Prostate gland (tissue), 2 donors: Measurements from ENCODE around the gene MOBP. TPM values are rescaled to one million over a fixed set of nuclear protein-coding genes. Genes with fewer than 3 reads are reported as not detected.

ENCODE experiments used
- DNase-seq: peaks from one replicate; pipeline ENCODE4 v3.0.0-alpha.2; 2019; ENCODE audit warnings: low spot score
- H3K27ac ChIP-seq, 2 donors: fragments of 200-600 bp; sonication (generic); 2 replicates each; pipeline ENCODE4 v1.5.1; 2017 to 2019
- H3K27me3 ChIP-seq: fragments of 200-600 bp; sonication (generic); replicated peaks from 2 replicates; pipeline ENCODE4 v1.5.1; 2019; ENCODE audit not compliant: insufficient read depth
- H3K36me3 ChIP-seq, 2 donors: fragments of 200-600 bp; sonication (generic); 1 replicate in 1 of 2; 2 replicates in 1 of 2; pipeline versions ENCODE4 v1.5.1 to v1.8.1; 2017 to 2019
- H3K4me1 ChIP-seq: fragments of 200-600 bp; sonication (generic); replicated peaks from 2 replicates; pipeline ENCODE4 v1.5.1; 2019
- H3K4me3 ChIP-seq, 2 donors: fragments of 200-600 bp; sonication (generic); 2 replicates each; pipeline ENCODE4 v1.5.1; 2017 to 2019
- H3K9me3 ChIP-seq: fragments of 200-600 bp; sonication (generic); 2 replicates; pipeline ENCODE4 v1.5.1; 2017
- CTCF ChIP-seq, 4 experiments: fragments of 200-600 bp in 2 of 4; fragments of 450-650 bp in 2 of 4; sonication (generic) in 2 of 4; IDR thresholded peaks; 1 replicate in 3 of 4; 2 replicates in 1 of 4; pipeline ENCODE4 v1.5.1; 2016 to 2019; ENCODE audit warnings: antibody characterized with exemption in 4 of 4, mild to moderate bottlenecking in 2 of 4, moderate library complexity in 2 of 4
- POLR2A ChIP-seq: fragments of 450-650 bp; IDR thresholded peaks from one replicate; pipeline ENCODE4 v1.6.1; 2016; ENCODE audit warnings: antibody characterized with exemption, mild to moderate bottlenecking
- POLR2AphosphoS5 ChIP-seq: sonication (generic); formaldehyde crosslinking; IDR thresholded peaks from one replicate; pipeline ENCODE4 v1.6.1; 2017; ENCODE audit warnings: antibody characterized with exemption
- WGBS: methylation state at CpG from one replicate; pipeline ENCODE4 v1.1.5; 2018; 5-methylcytosine and 5-hydroxymethylcytosine counted together
- intact Hi-C: fragments of 100-400 bp; cut with DNase I; formaldehyde crosslinking; loops from one replicate; pipeline ENCODE4 v1.14.2; 2022
- total RNA-seq, 2 donors: library from RNA; depleted of rRNA; stranded (reverse); fragments of >200 nt; gene quantifications; one replicate each; pipeline ENCODE4 v1.1.0, GENCODE V29; 2016

MOBP gene
- total RNA-seq, 2 donors from 2014 or later = 2.4 TPM; not detected in 1

GRCh38 chr3:39505866-39506742, 38.6 kb downstream of the MOBP start:
- no peaks in the 10 kb centered on the region for H3K4me1 ChIP-seq
- H3K36me3 ChIP-seq = no peaks in the 10 kb centered on the region
- no peaks in the 10 kb centered on the region for H3K27me3 ChIP-seq
- H3K27ac ChIP-seq = no peak overlapping the region
- TF ChIP-seq POLR2AphosphoS5 = no peak
- TF ChIP-seq CTCF (IDR thresholded peaks at IDR 0.05) = no peak
- TF ChIP-seq POLR2A = no peak
- no peaks in the 10 kb centered on the region for H3K9me3 ChIP-seq
- intact Hi-C loops = no loop called here
- DNase-seq = no peak
- H3K4me3 ChIP-seq = no peak overlapping the region
- 41% methylated on average over 12 of the region's 12 CpGs for WGBS

GRCh38 chr3:39506863-39507262, 39.4 kb downstream of the MOBP start:
- no peak for TF ChIP-seq CTCF (IDR thresholded peaks at IDR 0.05)
- Histone ChIP-seq H3K36me3 (no peaks in the 10 kb centered on the region), H3K27ac (no peak overlapping the region), H3K4me3 (no peak overlapping the region), H3K9me3 (no peaks in the 10 kb centered on the region), H3K4me1 (no peaks in the 10 kb centered on the region), H3K27me3 (no peaks in the 10 kb centered on the region)
- no peak for DNase-seq
- intact Hi-C loops = no loop called here
- 38% methylated on average over 1 of the region's 1 CpG for WGBS

GRCh38 chr3:39513791-39514369, 46.4 kb downstream of the MOBP start:
- no peaks in the 10 kb centered on the region for H3K36me3 ChIP-seq
- no peak for DNase-seq
- H3K27ac ChIP-seq = no peak overlapping the region
- intact Hi-C loops = no loop called here
- no peaks in the 10 kb centered on the region for H3K4me1 ChIP-seq
- H3K9me3 ChIP-seq = no peaks in the 10 kb centered on the region
- TF ChIP-seq POLR2A (no peak), CTCF (IDR thresholded peaks at IDR 0.05) (no peak), POLR2AphosphoS5 (no peak)
- WGBS = 93% methylated on average over 3 of the region's 3 CpGs
- no peak overlapping the region for H3K4me3 ChIP-seq
- no peaks in the 10 kb centered on the region for H3K27me3 ChIP-seq

GRCh38 chr3:39515681-39516441, 48.4 kb downstream of the MOBP start:
- TF ChIP-seq POLR2AphosphoS5 (no peak), CTCF (IDR thresholded peaks at IDR 0.05) (no peak), POLR2A (no peak)
- no peak overlapping the region for H3K27ac ChIP-seq
- WGBS = 47% methylated on average over 11 of the region's 11 CpGs
- H3K36me3 ChIP-seq = no peaks in the 10 kb centered on the region
- no peaks in the 10 kb centered on the region for H3K4me1 ChIP-seq
- DNase-seq = no peak
- no peaks in the 10 kb centered on the region for H3K9me3 ChIP-seq
- H3K27me3 ChIP-seq = no peaks in the 10 kb centered on the region
- no peak overlapping the region for H3K4me3 ChIP-seq
- intact Hi-C loops = no loop called here
